NCI-H2081 (cell line): Measurements from ENCODE around the gene IGFBP1.

Experiments used
- DNase-seq, 2 experiments: peaks; one replicate each; lab custom pipeline; 2025; lab: John Stamatoyannopoulos, UW

IGFBP1 gene

DNA sequence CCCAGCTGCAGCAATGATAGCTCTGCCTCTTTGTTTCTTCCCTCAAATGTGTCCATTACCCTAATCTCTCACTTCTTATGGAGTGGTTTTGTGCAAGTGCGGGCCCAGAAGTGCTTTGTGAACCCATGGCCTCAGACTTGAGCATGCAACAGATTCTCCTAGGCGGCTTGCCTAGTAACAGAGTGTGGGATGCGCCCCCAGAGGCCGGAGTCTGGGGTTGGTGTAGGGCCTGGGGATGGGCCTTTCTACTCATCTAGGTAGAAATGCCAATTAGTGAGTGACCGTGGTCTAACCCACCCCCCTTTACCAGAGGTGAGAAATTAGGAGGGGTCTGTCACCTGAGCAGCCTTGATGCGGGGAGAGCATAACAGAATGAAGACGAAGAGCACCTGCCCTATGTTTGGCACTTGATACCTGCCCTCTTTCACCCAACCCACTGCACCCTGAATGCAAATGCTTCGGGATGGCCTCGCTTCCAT is 7.0 kb upstream of the IGFBP1 start:
- DNase-seq, result no peak

DNA sequence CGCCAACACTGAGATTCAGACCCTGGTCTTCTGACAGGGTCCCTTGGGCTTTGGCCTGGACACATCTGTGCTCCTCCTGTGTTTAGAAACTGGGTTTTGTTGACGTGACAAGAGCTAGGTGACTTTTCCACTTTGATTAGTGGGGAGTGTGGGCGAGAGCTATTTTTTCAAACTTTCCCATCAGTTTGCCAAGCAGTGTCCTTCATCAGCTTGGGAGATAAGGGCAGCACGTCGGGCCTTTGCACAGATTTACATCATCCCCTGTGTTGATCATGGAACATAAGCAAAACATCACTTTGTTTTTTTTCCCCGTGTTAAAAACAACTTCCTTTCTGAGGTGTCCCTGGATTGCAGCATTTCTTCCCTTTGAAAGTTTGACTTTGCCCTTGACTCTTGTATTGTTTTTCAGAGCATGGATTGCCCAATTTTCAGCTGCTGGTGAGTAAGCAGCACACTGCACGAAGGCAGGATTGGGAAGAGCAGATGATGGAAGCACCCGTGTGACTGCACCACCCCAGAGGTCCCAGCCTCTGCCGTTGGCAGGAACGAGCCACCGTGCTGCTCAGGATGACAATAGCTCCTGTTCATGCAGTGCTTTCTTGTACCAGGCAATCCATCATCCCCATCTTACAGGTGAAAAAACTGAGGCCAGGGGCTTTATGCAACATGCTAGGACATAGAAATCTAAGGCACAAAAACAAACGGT is 6.4 kb upstream of the IGFBP1 start:
- DNase-seq, result no peak

DNA sequence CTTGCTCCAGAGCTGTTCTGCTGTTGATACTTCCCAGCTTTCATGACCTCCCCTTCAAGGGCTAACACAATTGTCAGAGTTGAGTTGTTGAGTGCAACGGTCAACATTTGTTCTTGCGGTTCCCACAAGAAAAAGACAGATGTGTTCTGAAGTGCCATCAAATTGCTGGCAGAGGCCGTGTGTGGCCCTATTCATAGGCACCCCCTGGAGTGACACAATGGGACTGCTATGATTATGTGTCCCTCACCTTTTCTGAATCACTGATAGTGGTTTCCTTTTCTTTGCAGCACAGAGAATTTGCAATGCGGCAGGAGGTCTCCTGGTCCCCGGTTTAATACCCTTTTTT is 5.8 kb upstream of the IGFBP1 start:
- peak; percentile 11 to 48 for DNase-seq

DNA sequence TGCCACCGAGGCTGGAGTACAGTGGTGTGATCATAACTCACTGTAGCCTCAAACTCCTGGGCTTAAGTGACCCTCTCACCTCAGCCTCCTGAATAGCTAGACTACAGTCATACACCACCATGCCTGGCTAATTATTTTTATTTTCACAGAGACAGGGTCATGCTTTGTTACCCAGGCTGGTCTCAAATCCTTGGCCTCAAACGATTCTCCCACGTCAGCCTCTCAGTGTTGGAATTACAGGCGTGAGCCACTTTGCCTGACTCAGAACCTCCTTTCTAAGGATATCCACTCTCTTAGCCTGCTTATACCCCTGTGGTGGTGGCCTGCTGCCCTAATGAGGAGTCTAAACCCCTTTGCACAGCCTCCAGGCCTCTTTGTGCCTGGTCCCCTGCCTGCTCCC is 4.2 kb upstream of the IGFBP1 start:
- DNase-seq, result no peak

DNA sequence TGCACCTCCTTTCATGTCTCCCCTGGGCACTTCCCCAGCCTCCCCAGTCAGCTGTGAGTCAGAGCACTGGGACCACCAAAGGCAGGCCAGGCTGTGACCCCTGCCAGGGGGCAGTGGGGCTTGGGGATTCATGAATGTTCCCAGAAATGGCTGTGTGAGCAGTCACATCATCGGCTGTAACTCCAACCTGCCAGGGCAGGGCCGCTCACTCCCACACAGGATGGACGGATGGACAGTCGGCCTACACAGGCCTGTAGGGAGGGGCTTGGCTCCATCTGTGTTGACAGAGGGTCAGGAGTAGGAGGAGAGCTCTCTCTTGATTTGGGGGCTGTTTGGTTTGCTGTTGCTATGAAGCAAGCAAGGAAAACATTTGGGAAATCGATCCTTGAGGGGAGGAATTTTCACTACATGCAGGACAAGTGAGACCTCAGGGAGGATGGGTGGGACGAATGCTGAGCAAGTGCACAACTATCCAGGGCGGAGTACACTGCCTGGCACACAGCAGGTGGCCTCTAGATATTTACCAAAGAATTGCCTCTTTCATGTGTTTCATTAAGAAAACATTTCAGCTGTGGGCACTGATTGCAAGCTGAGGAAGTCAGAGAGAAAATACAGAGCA is 2.9 kb upstream of the IGFBP1 start:
- no peak for DNase-seq

DNA sequence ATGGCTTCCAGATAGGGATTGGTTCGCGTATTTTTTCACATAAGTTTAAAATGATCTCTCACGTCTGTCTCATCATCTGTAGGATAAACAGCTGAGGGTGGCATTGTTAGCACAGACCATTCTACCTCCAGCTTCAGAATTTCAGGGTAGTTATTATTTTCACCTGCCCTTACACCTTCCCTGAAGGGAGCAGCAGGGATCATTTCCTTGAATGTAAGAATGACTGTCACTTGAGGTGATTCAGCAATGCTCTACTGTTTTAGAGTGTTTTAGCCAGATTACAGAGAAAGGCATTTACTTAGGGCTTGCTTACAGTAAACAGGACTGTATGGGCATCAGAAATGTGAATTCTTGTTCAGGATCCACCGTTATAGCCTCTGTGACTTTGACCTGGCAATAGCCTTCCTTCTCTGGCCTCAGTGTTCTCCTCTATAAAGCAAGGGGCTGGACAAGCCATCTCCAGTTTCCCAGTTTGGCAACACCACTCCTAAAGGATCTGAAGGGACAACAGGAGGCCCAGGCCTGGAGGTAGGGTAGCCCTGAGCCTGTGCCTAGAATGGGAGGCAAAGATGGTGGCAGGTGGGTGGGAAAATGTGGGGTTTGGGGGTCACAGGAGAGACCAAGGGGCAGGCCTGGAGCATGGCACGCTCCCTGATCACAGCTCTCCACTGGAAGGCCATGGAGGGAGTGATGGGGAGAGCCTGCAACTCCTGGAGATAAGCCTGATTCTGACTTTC is 1.2 kb upstream of the IGFBP1 start:
- no peak for DNase-seq

DNA sequence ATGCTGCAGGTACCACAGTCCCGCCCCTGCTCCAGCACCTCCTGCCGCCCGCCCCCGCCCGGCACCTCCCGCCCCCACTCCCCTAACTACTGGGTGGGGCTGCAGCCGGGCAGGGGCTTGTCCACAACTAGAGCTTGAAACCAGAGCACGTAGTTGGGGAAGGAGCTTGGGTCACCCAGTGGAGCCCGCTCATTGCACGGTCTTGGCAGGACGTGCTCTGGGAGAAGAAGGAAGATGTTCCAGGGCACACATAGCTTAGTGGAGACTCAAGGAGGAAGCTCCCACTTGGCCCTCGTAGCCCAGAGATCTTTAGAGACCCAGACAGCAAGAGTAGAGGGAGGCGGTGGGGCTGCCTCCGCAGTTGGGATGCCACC is 692 bp downstream of the IGFBP1 start:
- no peak for DNase-seq

DNA sequence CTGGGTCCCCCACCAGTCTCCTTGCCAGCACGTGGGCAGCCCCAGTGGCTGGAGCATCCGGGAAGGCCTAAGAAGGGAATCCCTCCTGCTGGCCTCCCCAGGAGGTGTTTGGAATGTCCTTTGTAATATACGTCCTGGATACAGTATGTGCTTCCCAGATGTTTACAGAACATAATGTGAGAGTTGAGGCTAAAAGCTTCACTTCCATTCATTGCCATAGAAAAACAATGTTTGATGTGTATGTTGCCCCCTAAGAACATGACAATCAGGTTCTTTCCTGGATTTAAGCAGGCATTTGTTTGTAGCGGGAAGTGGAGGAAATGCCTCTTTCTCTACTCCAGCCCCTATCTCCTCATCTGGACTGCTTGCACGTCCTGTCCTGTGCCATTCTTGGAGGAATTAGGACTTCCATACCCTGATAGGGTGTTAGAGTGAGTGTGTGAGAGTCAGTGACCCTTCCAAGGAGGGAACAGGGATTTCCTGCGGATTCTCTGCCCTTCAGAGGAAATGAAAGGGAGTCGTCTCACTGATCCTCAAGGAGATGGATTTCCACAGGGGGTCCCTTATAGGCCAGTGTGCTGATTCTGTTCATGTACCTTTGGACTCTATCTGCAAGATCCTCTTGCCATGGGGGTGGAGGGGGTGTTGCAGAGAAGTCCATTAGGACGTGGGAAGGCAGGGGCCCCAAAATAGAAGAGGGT is 1.2 kb downstream of the IGFBP1 start:
- DNase-seq, result no peak

DNA sequence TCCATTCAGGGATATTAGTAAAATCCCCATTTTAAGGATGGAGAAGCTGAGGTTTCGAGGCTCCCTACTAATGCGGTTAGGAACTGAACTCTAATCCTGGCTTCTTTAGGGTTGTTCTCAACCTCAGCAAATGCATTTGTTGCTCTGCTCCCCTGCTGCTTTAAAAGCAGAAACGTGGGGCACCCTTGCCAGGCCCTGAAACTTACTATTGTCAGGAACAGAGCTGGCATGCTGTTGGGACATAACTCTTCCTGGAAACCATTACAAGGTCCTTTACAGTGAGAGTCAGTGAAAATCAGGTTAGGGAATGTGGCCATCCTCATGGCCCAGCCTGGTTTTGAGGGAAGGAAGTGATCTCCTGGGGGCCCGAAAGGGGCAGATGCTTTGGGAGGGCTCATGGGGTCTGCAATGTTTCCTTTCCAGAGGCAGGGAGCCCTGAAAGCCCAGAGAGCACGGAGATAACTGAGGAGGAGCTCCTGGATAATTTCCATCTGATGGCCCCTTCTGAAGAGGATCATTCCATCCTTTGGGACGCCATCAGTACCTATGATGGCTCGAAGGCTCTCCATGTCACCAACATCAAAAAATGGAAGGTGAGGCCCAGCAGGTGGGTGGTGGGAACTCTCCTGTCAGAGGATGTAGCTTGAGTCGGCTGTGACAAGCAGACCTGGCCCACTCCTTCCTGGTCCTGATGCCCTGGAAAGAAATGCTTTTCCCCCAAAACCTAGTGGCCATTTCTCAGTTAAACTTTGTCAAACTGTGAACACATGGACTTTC is 2.0 kb downstream of the IGFBP1 start:
- no peak for DNase-seq

DNA sequence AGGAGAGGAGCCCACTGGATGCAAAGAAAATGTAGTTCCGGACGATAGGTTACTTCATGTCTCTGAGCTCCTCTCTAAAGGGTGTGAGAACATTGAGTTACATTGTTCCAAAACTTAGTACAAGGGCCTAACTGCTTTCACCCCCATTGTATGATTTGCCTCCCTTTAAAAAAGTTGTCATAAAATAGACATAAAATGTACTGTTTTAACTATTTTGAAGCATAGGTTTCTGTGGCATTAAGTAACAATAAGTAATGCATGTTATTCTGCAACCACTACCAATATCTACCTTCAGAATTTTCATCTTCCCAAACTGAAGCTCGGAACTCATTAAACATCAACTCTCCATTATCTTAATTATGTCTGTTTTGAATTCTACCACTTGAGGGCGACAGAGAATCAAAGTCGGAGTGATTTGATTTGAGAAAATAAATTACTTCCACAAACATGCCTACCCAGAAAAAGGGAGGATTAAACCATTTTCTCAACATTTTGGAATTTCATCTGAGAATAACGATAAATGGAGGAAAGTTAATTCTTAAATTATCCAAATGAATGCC is 2.7 kb downstream of the IGFBP1 start:
- DNase-seq, result peak; percentile 44 to 49

DNA sequence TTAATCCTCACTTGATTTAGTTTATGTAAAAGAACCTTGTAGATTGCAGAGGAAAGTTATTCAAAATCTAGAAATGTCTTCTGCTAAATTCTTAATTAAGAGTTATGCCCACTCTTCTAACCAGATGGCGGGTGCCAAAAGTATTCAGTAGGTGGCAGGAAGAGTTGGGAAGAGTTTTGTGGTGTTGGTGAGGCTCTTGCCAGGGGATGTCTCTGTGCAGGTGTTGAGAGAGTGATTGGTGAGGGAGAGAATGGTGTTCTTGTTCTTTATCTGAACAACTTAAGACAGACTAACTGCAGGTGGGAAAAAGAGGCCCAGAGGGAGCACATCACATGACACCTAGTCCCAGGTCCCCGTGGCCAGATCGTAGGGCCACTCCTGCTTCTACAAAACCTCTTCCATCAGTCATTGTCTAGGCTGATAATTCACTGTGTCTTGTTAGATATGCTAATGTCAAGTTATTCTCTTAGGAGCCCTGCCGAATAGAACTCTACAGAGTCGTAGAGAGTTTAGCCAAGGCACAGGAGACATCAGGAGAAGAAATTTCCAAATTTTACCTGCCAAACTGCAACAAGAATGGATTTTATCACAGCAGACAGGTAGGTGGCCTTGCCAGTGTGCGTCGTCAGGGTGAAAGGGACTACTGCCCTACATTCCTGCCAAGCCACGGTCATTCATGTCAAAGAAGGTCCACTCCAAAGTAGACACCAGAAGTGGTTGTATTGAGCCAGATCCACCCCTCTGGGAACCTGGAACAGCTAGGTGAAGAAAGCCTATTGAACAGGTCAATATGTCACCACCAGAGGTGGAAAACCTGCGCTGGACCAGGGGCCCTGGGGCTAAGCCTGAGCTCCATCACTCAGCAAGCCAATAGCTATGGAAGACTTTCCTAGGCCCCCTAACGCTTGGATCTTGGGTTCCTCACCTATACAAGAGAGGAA is 3.4 kb downstream of the IGFBP1 start:
- DNase-seq, result no peak

DNA sequence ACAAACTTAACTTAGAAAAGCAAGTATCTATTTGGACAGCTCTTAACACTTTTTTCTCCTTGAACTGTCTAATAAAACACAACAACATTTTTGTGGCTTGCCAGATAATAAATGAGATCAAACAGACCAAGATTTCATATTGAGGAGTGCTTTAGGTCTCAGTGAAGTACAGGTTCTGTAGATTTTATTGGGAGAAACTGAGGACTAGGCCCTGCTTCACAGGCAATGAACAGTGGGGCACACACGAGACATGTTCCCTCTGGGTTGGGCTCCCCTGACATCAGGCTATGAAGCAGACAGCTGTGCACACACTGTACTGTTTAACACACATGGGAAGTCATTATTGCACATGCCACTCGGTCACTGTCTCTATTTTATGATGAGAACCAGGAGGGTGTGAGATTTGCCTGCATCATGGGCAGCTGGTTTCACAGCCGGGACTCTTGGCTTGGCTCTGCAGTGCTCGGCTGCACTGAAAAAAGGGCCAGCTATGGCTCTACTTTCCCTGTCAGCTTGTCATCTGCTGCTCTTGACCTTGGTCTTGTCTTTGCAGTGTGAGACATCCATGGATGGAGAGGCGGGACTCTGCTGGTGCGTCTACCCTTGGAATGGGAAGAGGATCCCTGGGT is 4.2 kb downstream of the IGFBP1 start:
- no peak for DNase-seq

DNA sequence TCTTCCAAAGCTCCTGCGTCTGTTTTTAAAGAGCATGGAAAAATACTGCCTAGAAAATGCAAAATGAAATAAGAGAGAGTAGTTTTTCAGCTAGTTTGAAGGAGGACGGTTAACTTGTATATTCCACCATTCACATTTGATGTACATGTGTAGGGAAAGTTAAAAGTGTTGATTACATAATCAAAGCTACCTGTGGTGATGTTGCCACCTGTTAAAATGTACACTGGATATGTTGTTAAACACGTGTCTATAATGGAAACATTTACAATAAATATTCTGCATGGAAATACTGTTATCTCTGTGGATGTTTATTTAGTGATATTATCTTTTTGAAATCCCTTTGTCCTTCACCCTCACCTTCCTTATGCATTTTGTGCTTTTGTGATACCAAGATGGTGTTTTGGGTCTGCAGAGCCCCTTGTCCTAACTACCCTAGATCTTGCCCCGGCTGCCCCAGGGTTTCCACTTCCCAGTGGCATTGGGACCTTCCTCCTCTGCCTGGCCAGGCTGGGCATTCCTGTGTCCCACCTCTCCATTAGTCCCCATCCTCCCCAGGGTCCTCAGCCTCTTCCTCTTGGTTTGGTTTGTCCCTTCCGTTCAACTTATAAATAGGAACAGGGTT is 5.2 kb downstream of the IGFBP1 start:
- DNase-seq, result no peak

DNA sequence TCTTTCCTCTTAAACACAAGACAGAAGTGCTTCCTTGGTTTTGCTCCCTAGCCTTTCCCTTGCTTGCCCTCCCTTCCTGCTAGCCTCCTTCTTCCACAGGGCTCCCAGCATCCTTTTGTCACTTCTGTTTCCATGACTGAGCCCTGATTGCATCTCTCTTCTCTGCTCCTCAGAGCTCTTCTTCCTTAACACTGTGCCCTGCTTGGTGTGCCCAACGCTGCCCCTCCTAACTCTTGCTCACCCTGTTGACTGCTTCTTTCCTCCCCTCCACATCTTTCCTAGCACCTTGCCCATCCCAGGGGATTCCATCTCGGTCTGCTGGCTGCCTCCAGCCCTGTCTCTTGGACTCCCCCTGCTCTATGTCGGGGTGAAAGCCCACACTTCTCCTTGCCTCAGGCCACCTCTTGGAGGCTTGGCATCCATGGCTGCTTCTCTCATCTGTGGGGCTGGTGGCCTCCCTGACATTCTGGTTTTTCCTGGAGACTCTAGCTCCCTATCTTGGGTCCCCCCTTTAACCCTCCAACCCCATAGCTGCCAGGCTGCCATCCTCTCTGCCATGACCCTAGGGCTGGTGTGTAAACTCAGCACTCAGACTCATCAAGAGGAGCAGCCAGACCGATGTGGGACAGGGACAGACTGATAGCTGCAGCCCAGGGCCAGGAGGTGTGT is 5.8 kb downstream of the IGFBP1 start:
- no peak for DNase-seq

DNA sequence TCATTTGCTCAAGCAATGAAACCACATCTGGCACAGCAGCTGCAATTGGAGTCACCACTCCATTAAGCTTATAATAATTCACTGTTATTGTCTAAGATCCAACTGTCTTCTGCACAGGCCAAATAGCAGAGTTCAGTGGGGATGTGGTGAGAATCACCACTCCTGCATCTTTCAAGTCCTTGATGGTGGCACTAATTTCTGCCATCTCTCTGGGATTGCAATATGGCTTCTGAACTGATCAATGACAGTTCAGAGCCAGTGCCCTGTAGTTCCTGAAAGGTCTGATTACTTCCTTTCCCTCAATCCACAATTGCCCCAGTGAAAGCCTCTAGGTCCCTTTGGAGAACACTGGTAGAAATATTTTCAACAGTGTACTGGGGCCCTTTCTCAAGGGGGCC is 6.4 kb downstream of the IGFBP1 start:
- no peak for DNase-seq

DNA sequence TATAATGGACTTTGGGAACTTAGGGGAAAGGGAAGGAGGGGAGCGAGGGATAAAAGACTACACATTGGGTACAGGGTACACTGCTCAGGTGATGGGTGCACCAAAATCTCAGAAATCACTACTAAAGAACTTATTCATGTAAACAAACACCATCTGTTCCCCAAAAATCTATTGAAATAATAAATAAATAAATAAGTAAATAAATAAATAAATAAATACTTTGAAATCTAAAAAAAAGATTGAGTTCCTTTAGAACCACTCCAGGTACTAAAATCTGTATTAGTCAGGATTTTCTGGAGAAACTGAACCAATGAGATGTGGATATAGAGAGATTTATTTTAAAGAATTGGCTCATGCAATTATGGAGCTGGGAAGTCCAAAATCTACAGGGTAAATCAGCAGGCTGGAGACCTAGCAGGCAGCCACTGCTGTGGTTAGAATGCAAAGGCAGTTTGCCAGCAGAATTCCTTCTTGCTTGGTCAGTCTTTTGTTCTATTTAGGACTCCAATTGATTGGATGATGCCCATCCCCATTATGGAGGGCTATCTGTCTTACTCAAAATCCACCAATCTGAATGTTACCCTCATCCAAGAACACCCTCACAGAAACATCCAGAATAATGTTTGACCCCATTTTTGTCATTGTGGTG is 8.9 kb downstream of the IGFBP1 start:
- no peak for DNase-seq

DNA sequence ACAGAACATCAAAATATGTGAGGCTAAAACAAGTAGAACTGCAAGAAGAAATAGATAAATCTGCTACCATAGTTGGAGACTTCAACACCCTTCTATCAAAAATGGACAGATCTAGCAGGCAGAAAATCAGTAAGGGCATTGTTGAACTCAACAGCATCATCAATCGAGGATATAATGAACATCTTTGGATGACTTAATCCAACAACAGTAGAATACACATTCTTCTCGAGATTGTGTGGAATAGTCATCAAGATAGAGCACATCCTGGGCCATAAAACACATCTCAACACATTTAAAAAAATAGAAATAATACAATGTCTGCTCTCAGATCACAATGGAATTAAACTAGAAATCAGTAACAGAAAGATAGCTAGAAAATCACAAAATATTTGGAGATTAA is 9.9 kb downstream of the IGFBP1 start:
- no peak for DNase-seq

DNA sequence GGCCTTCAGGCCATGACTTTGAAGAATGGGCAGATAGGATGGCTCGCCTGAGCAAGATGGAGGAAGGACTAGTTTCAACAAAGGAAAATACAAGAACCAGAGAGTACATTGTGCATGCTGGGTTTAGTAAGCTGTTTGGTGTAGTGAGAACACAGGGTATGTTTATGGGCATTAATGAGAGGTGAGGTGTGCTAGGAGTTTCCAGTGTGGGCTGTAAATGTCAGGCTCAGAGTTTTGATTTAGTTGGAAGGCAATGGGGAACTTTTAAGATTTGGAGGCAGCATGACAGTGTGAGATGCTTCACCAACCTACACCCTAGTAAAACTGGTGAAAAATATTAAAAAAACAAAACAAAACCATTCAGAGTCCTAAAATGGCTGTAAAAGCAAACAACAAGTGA is 13.3 kb downstream of the IGFBP1 start:
- no peak for DNase-seq

DNA sequence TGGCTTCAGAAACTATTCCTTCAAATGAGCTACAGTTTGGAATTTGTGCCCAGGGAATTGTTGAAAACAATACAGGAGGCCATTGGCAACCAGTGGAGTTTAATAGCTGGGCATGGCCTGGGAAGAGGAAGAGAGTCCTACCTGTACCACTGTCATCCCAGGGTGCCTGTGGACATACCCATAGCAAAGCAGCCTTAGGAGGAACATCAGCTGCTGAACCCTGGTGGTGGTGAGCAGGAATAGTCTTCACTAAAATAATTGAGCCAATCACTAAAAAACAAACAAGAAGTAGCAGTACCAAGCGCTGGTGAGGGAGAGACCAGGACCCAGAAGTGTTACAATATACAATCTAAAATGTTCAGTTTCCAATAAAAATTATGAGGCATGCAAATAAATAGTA is 14.5 kb downstream of the IGFBP1 start:
- no peak for DNase-seq
